Esophagus muscularis mucosa (tissue), 4 donors: ENCODE data around the gene ZNF341.

Experiments
- CTCF ChIP-seq, 3 experiments: fragments of 200-600 bp in 2 of 3; fragments of 450-650 bp in 1 of 3; sonication (generic) in 2 of 3; IDR thresholded peaks; one replicate each; pipeline ENCODE4 v1.5.1; 2017 to 2019; ENCODE audit warnings: antibody characterized with exemption in 3 of 3, mild to moderate bottlenecking in 2 of 3, moderate library complexity in 1 of 3
- EP300 ChIP-seq: sonication (generic); formaldehyde crosslinking; IDR thresholded peaks from one replicate; pipeline ENCODE4 v1.6.1; 2017; ENCODE audit warnings: antibody characterized with exemption
- POLR2A ChIP-seq: fragments of 450-650 bp; IDR thresholded peaks from one replicate; pipeline ENCODE4 v1.6.1; 2017; ENCODE audit warnings: antibody characterized with exemption, moderate library complexity, mild to moderate bottlenecking, low read depth

- TF ChIP-seq CTCF (IDR thresholded peaks at IDR 0.05) (no peak), EP300 (no peak), POLR2A (no peak)
Measured at GRCh38 chr20:33767777-33768138, 36.0 kb downstream of the ZNF341 start.
